ACC112 (cell line): ENCODE results near the gene ADRA2A.

Source experiments
- H2AFZ ChIP-seq: fragments of 200-600 bp; sonication (generic); one replicate; pipeline ENCODE4 v1.6.0; 2017; ENCODE audit warnings: antibody characterized with exemption, low read length; ENCODE audit not compliant: unreplicated experiment
- H3K27ac ChIP-seq: fragments of 200-600 bp; sonication (generic); 2 replicates; pipeline ENCODE4 v1.5.1; 2014; ENCODE audit warnings: low read depth, mild to moderate bottlenecking, antibody characterized with exemption, low read length, moderate library complexity
- H3K27me3 ChIP-seq: fragments of 200-600 bp; sonication (generic); 2 replicates; pipeline ENCODE4 v1.6.1; 2014; ENCODE audit warnings: mild to moderate bottlenecking, antibody characterized with exemption, low read length, moderate library complexity, mixed read lengths; ENCODE audit not compliant: insufficient read depth
- H3K36me3 ChIP-seq: fragments of 200-600 bp; sonication (generic); 2 replicates; pipeline ENCODE4 v1.6.1; 2016; ENCODE audit warnings: mild to moderate bottlenecking, antibody characterized with exemption, low read length, moderate library complexity, mixed read lengths; ENCODE audit not compliant: insufficient read depth
- H3K4me1 ChIP-seq: fragments of 200-600 bp; sonication (generic); one replicate; pipeline ENCODE4 v1.6.1; 2016; ENCODE audit warnings: low read length, mixed read lengths; ENCODE audit not compliant: insufficient read depth, unreplicated experiment, control insufficient read depth
- H3K4me3 ChIP-seq: fragments of 200-600 bp; sonication (generic); 2 replicates; pipeline ENCODE4 v1.5.1; 2014; ENCODE audit warnings: mild to moderate bottlenecking, low read depth, low read length
- H3K79me2 ChIP-seq: fragments of 200-600 bp; sonication (generic); one replicate; pipeline ENCODE4 v1.6.0; 2016; ENCODE audit warnings: low read length; ENCODE audit not compliant: control insufficient read depth, unreplicated experiment, insufficient read depth

The ADRA2A gene

GRCh38 chr10:111084366-111085255 is 7.8 kb downstream of the ADRA2A start:
- H3K79me2 ChIP-seq, result no peaks in the 10 kb centered on the region
- H3K27me3 ChIP-seq, result peaks cover 16% of the 10 kb centered on the region
- no peaks in the 10 kb centered on the region for H3K4me1 ChIP-seq
- H3K4me3 ChIP-seq, result no peak overlapping the region
- H3K36me3 ChIP-seq, result no peaks in the 10 kb centered on the region
- H3K27ac ChIP-seq, result no peak overlapping the region
- H2AFZ ChIP-seq, result no peak overlapping the region

- Histone ChIP-seq H3K27me3 (peaks cover 8% of the 10 kb centered on the region), H2AFZ (no peak overlapping the region), H3K79me2 (no peaks in the 10 kb centered on the region), H3K4me3 (no peak overlapping the region), H3K27ac (no peak overlapping the region), H3K4me1 (no peaks in the 10 kb centered on the region), H3K36me3 (no peaks in the 10 kb centered on the region)
These were observed 9.0 kb downstream of the ADRA2A start for GRCh38 chr10:111085690-111086353.

GRCh38 chr10:111086574-111086973 is 9.7 kb downstream of the ADRA2A start:
- H3K79me2 ChIP-seq, result no peaks in the 10 kb centered on the region
- H3K27ac ChIP-seq, result no peak overlapping the region
- peaks cover 8% of the 10 kb centered on the region for H3K27me3 ChIP-seq
- H3K4me1 ChIP-seq, result no peaks in the 10 kb centered on the region
- H3K4me3 ChIP-seq, result no peak overlapping the region
- H2AFZ ChIP-seq, result no peak overlapping the region
- no peaks in the 10 kb centered on the region for H3K36me3 ChIP-seq

GRCh38 chr10:111087331-111087756 is 10.5 kb downstream of the ADRA2A start:
- Histone ChIP-seq H3K79me2 (no peaks in the 10 kb centered on the region), H2AFZ (no peak overlapping the region), H3K27ac (no peak overlapping the region), H3K27me3 (peaks cover 8% of the 10 kb centered on the region), H3K4me3 (no peak overlapping the region), H3K36me3 (no peaks in the 10 kb centered on the region), H3K4me1 (no peaks in the 10 kb centered on the region)

- no peaks in the 10 kb centered on the region for H3K4me1 ChIP-seq
- H3K27me3 ChIP-seq, result peaks cover 8% of the 10 kb centered on the region
- H3K27ac ChIP-seq, result no peak overlapping the region
- H3K79me2 ChIP-seq, result no peaks in the 10 kb centered on the region
- H3K4me3 ChIP-seq, result no peak overlapping the region
- H2AFZ ChIP-seq, result no peak overlapping the region
- no peaks in the 10 kb centered on the region for H3K36me3 ChIP-seq
These were observed 11.2 kb downstream of the ADRA2A start for GRCh38 chr10:111087968-111088505.

- Histone ChIP-seq H3K4me3 (no peak overlapping the region), H3K4me1 (no peaks in the 10 kb centered on the region), H3K36me3 (no peaks in the 10 kb centered on the region), H3K79me2 (no peaks in the 10 kb centered on the region), H3K27ac (no peak overlapping the region), H3K27me3 (peaks cover 8% of the 10 kb centered on the region), H2AFZ (no peak overlapping the region)
These were observed 12.5 kb downstream of the ADRA2A start for GRCh38 chr10:111089293-111089692.

GRCh38 chr10:111091833-111092232 is 15.0 kb downstream of the ADRA2A start:
- Histone ChIP-seq H2AFZ (no peak overlapping the region), H3K4me1 (no peaks in the 10 kb centered on the region), H3K79me2 (no peaks in the 10 kb centered on the region)

GRCh38 chr10:111093741-111094380 is 17.0 kb downstream of the ADRA2A start:
- Histone ChIP-seq H3K79me2 (no peaks in the 10 kb centered on the region), H3K36me3 (no peaks in the 10 kb centered on the region), H3K4me1 (no peaks in the 10 kb centered on the region), H3K27ac (no peak overlapping the region), H2AFZ (no peak overlapping the region), H3K27me3 (no peaks in the 10 kb centered on the region), H3K4me3 (no peak overlapping the region)

More at GRCh38 chr10:111091833-111092232, 15.0 kb downstream of the ADRA2A start:
- Histone ChIP-seq H3K4me3 (no peak overlapping the region), H3K27ac (no peak overlapping the region), H3K36me3 (no peaks in the 10 kb centered on the region), H3K27me3 (peaks cover 1% of the 10 kb centered on the region; the same call in 1 of the 2 replicates)

- no peak overlapping the region for H3K4me3 ChIP-seq
- H3K4me1 ChIP-seq, result no peaks in the 10 kb centered on the region
- H3K27ac ChIP-seq, result no peak overlapping the region
- no peaks in the 10 kb centered on the region for H3K36me3 ChIP-seq
- peaks cover 11% of the 10 kb centered on the region for H3K27me3 ChIP-seq
- H2AFZ ChIP-seq, result no peak overlapping the region
- H3K79me2 ChIP-seq, result no peaks in the 10 kb centered on the region
These were observed 22.0 kb downstream of the ADRA2A start for GRCh38 chr10:111098679-111099437.

GRCh38 chr10:111100198-111100597 is 23.4 kb downstream of the ADRA2A start:
- H3K79me2 ChIP-seq, result no peaks in the 10 kb centered on the region
- no peak overlapping the region for H3K4me3 ChIP-seq
- H3K4me1 ChIP-seq, result no peaks in the 10 kb centered on the region
- no peak overlapping the region for H3K27ac ChIP-seq
- no peak overlapping the region for H2AFZ ChIP-seq
- H3K27me3 ChIP-seq, result peaks cover 11% of the 10 kb centered on the region
- no peaks in the 10 kb centered on the region for H3K36me3 ChIP-seq
